NCI-H2227 (cell line): ENCODE results near the gene CBARP.

Experiments used
- DNase-seq: peaks from one replicate; lab custom pipeline; 2025; ENCODE audit not compliant: unreplicated experiment; lab: John Stamatoyannopoulos, UW

The CBARP gene

GRCh38 chr19:1252821-1253513, 15.2 kb upstream of the CBARP start:
- no peak for DNase-seq

DNA sequence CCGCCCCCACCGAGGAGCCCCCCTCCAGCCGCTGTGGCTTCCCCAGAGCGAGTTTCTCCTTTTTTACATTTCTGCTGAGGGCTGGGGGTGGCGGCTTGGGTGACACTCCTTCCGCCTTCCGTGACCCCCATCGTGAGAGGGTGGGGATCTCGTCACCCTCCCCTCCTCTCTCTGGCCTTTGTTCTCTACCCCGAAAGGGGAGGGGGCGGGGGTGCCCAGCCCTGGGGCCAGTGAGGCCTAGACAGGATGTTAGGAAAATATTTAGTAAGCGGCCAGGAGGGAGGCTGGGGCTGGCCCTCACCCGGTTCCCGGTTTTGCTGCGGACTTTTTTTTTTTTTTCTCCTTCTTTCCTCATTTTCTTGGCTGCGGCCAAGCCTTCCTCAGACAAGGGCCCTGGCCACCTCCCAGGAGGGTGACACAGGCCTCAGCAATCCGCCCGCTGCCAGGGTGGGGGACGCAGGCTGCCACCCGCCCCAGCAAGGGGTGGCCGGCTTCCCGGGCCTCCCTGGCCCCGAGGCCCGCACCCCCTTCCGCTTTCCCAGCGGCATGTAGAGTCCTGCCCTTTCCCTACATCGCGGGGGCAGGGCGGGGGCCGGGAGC, 14.5 kb upstream of the CBARP start:
- DNase-seq, result no peak

GRCh38 chr19:1251330-1252220, 13.8 kb upstream of the CBARP start:
- DNase-seq, result peak; percentile 68

DNA sequence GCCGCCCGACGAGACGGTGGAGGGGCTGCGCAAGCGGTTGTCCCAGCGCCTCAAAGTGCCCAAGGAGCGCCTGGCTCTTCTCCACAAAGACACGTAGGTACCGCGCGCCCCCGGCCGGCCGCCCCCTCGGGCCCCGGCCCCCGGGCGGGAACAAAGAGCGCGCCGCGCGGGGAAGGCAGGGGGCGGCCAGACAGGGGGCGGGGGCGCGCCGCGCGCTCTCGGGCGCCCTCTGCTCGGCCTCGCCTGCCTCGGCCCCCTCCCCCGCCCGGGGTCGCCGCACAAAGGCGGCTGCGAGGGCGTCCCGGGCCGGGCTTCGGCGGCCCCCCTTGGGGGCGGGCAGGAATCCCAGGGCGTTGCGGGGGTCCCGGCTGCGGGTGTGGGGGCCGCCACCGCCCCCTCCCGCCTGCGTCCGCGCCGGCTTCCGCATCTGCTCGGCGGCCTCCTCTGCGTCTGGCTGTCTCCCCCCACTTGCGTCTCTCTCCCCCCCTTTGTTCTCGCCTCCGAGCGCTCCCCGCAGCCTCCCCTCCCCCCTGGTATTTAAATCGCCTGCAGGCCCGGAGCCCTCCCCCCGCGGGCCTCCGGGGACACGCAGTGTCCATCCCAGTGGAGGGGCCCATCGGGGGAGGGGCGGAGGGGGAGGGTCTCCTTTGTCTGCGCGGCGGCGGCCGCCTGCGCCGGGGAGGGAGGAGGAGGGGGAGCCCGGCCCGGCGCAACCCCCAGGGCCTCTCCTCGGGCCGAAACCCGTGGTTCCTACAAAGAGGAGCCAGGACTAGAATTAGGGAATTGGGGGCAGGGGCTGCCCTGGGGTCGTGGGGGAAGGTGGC, 12.8 kb upstream of the CBARP start:
- peak; percentile 92 for DNase-seq

- DNase-seq, result no peak
Measured at GRCh38 chr19:1249990-1250436, 12.2 kb upstream of the CBARP start.

GRCh38 chr19:1249298-1249989, 11.6 kb upstream of the CBARP start:
- peak; percentile 93 for DNase-seq

GRCh38 chr19:1248786-1249297, 11.0 kb upstream of the CBARP start:
- DNase-seq, result peak; percentile 87

GRCh38 chr19:1248139-1248785, 10.5 kb upstream of the CBARP start, which contains the start of gene MIDN:
TSS of gene MIDN (plus strand) at chr19:1248583. CDS start at chr19:1250297, 1,714 bp downstream.
- peak; percentile 86 for DNase-seq

DNA sequence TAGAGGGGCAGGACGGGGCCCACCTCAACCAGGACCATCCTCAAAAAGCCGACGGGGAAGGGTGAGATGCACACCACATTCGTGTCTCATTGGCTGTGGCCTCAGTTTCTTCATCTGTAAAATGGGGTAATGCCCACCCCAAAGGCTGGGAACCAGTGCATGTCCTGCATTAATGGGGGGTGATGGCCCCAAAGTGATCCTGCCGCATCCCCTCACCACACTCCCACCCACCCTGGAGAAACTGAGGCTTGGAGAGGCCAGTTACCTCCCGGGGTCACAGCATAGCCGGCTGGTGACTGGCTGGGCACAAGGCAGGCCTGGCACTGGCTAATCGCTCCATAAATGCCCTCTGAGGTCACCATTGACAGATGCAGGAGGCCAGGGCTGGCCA, 9.9 kb upstream of the CBARP start:
- DNase-seq, result no peak

DNA sequence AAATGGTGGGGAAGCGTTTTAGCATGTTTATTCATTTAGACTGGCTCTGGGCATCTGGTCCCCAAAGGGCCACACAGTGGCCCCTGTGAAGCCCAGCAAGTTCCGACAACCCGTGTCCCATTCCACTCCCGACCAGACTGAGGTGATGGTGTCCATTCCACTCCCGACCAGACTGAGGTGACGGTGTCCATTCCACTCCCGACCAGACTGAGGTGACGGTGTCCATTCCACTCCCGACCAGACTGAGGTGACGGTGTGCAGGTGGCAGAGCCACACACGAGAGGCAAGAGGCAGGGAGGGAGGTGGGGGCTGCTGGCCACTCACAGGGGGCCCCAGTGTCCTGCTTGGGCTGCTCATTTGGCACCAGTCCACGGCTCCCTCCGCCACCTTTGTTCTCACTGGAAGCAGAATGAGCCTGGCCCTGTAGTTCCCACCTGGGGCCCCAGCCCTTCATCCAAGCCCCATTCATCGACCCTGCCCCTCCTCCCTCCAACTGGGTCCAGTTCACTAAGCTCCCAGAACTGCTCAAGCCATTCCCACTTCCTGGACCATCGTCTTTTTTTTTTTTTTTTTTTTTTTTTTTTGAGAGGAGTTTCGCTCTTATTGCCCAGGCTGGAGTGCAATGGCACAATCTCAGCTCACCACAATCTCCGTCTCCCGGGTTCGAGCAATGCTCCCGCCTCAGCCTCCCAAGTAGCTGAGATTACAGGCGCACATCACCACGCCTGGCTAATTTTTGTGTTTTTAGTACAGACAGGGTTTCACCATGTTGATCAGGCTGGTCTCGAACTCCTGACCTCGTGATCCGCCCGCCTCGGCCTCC, 8.7 kb upstream of the CBARP start:
- peak; percentile 26 for DNase-seq

DNA sequence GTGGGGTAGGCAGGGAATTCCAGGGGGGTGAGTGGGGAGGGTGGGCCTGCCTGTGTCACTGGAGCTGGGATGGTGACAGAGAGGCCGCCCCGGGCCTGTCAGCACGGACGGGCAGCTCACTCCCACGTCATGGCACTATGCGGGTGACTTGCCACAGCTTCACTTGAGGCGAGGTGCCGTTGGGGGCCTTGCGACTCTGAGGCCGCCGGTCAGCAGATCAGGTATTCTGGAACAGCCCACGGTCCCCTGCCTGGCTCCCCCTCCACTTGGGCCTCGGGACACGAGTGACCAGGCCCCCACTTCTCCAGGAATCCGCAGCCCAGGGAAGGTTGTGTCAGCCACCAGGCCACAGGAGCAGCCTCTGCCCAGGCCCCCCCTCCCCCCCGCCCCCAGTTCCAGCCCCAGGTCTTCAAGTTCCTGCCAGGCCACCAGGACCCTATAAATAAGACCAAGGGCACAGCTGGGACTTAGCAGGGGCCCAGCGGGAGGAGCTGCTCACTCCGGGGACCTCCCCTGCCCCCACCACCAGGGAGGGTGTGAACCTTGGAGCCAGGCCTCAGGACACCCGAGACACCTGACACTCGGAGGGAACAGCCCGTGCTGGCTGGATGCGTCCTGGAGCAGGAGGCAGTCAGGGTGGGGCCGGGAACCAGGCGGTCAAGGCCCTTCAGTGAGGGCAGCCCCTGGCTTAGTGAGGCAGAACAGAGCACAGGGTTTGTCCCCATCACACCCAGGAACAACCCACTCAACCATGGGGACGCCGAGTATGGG, 7.9 kb upstream of the CBARP start:
- no peak for DNase-seq

GRCh38 chr19:1244693-1245451, 7.1 kb upstream of the CBARP start:
- no peak for DNase-seq

DNA sequence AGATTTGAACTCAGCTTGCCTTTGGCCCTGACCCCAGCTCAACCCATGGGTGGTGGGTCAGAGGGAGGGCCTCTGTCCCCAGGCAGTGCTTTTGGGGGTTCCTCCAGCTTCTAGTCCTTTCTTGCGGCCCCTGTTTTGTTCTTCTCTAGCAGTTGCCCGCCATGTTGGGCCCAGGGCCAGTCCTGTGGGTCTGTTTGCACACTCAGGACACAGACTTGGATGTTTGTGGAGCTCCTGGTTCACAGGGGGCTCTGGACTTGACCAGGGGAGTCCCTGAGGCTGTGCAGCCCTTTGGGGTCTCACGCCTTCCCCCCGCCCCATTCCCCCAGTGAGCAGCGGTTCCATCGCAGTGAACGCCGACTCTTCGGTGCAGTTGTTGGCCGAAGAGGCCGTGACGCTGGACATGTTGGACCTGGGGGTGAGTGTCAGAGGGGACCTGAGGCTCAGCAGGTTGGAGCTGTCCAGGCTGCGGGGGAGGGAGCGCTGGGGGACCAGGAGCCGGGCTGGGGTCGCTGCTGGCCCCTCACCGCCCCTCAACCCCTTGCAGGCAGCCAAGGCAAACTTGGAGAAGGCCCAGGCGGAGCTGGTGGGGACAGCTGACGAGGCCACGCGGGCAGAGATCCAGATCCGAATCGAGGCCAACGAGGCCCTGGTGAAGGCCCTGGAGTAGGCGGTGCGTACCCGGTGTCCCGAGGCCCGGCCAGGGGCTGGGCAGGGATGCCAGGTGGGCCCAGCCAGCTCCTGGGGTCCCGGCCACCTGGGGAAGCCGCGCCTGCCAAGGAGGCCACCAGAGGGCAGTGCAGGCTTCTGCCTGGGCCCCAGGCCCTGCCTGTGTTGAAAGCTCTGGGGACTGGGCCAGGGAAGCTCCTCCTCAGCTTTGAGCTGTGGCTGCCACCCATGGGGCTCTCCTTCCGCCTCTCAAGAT, 6.2 kb upstream of the CBARP start:
- DNase-seq, result peak; percentile 77

GRCh38 chr19:1241417-1242095, 3.8 kb upstream of the CBARP start, which contains the start of gene ATP5F1D:
TSS of gene ATP5F1D (plus strand) at chr19:1241751. CDS start at chr19:1241851, 100 bp downstream.
- DNase-seq, result peak; percentile 95

DNA sequence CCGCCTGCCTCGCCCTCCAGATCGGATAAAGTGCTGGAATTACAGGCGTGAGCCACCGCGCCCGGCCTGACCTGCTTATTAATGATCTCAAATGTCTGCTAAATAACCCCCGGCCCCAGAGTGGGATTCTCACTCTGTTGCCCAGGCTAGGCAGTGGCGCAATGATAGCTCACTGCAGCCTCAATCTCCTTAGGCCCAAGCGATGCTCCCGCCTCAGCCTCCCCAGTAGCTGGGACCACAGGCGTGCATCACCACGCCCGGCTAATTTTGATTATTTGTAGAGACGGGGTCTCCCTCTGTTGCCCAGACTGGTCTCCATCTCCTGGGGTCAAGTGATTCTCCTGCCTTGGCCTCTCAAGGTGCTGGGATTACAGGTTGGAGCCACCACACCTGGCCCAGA, 3.1 kb upstream of the CBARP start:
- no peak for DNase-seq
